GM18511 (cell line): ENCODE measurements around the gene L3MBTL4.

Source experiments
- ATAC-seq: cut with Tn5 transposase; IDR thresholded peaks from one replicate; pipeline ENCODE4 v1.9.1; 2021; ENCODE audit warnings: mild to moderate bottlenecking, moderate library complexity; ENCODE audit not compliant: unreplicated experiment

L3MBTL4 gene

GRCh38 chr18:5969355-5969988 is 445.2 kb downstream of the L3MBTL4 start:
- no peak for ATAC-seq

- no peak for ATAC-seq
These were observed 447.0 kb downstream of the L3MBTL4 start for GRCh38 chr18:5967666-5968065.

GRCh38 chr18:5967007-5967406 is 447.7 kb downstream of the L3MBTL4 start:
- no peak for ATAC-seq

- no peak for ATAC-seq
These were observed 448.2 kb downstream of the L3MBTL4 start for GRCh38 chr18:5966514-5966913.

GRCh38 chr18:5964996-5965395 is 449.7 kb downstream of the L3MBTL4 start:
- no peak for ATAC-seq

- no peak for ATAC-seq
These were observed 450.1 kb downstream of the L3MBTL4 start for GRCh38 chr18:5964596-5964995.

- no peak for ATAC-seq
These were observed 450.6 kb downstream of the L3MBTL4 start for GRCh38 chr18:5964108-5964507.

- ATAC-seq, result no peak
These were observed 451.4 kb downstream of the L3MBTL4 start for GRCh38 chr18:5963267-5963666.

- ATAC-seq, result no peak
These were observed 452.3 kb downstream of the L3MBTL4 start for GRCh38 chr18:5962362-5962761.

- ATAC-seq, result no peak
These were observed 452.9 kb downstream of the L3MBTL4 start for GRCh38 chr18:5961828-5962150.

- no peak for ATAC-seq
These were observed 453.4 kb downstream of the L3MBTL4 start for GRCh38 chr18:5961097-5961827.

- ATAC-seq, result no peak
These were observed 455.9 kb downstream of the L3MBTL4 start for GRCh38 chr18:5958822-5959221.

GRCh38 chr18:5955861-5956260 is 458.9 kb downstream of the L3MBTL4 start:
- ATAC-seq, result no peak

GRCh38 chr18:5951515-5952091 is 463.1 kb downstream of the L3MBTL4 start:
- ATAC-seq, result no peak

GRCh38 chr18:5948781-5949180 is 465.9 kb downstream of the L3MBTL4 start:
- ATAC-seq, result no peak

GRCh38 chr18:5948237-5948636 is 466.5 kb downstream of the L3MBTL4 start:
- ATAC-seq, result no peak

- ATAC-seq, result no peak
These were observed 470.3 kb downstream of the L3MBTL4 start for GRCh38 chr18:5944448-5944847.

- no peak for ATAC-seq
These were observed 471.2 kb downstream of the L3MBTL4 start for GRCh38 chr18:5943514-5943913.

- ATAC-seq, result no peak
These were observed 472.1 kb downstream of the L3MBTL4 start for GRCh38 chr18:5942591-5942990.

GRCh38 chr18:5941890-5942289 is 472.8 kb downstream of the L3MBTL4 start:
- ATAC-seq, result no peak

GRCh38 chr18:5939801-5940667 is 474.7 kb downstream of the L3MBTL4 start:
- no peak for ATAC-seq
